MCF 10A (cell line): ENCODE measurements around the gene ZNF827. TPM values are rescaled to one million over a fixed set of nuclear protein-coding genes. Genes with fewer than 3 reads are reported as not detected.

Experiments
- BruUV-seq: library from RNA; stranded (reverse); fragments of 400-500 nt; replicated peaks from 2 replicates; lab custom pipeline; 2021; lab: Mats Ljungman, UMichigan
- CTCF ChIA-PET: fragments of 300-600 bp; sonication (Branson Sonifier 250); formaldehyde crosslinking; extraction: SDS; loops from one replicate; lab custom pipeline; 2021; ENCODE audit warnings: antibody characterized with exemption, inconsistent platforms; lab: Yijun Ruan, JAX
- POLR2A ChIA-PET: fragments of 300-600, 350-650 bp; sonication (Branson Sonifier 250); formaldehyde crosslinking; extraction: SDS; loops from one replicate; lab custom pipeline; 2020; ENCODE audit warnings: antibody characterized with exemption, inconsistent platforms; lab: Yijun Ruan, JAX
- DNase-seq: peaks from one replicate; pipeline ENCODE4 v3.0.0-alpha.2; 2018; ENCODE audit not compliant: unreplicated experiment
- H3K27ac Mint-ChIP-seq: one replicate; pipeline ENCODE4 v1.8.0; 2022; ENCODE audit warnings: mild to moderate bottlenecking, low read depth, mixed read lengths; ENCODE audit not compliant: unreplicated experiment
- H3K27me3 Mint-ChIP-seq: one replicate; pipeline ENCODE4 v1.8.0; 2022; ENCODE audit warnings: mixed read lengths; ENCODE audit not compliant: insufficient read depth, unreplicated experiment
- H3K36me3 Mint-ChIP-seq: one replicate; pipeline ENCODE4 v1.8.0; 2022; ENCODE audit warnings: mild to moderate bottlenecking, moderate library complexity, mixed read lengths; ENCODE audit not compliant: insufficient read depth, unreplicated experiment
- H3K4me1 Mint-ChIP-seq: one replicate; pipeline ENCODE4 v1.8.0; 2022; ENCODE audit warnings: mixed read lengths; ENCODE audit not compliant: insufficient read depth, unreplicated experiment
- H3K4me3 Mint-ChIP-seq: one replicate; pipeline ENCODE4 v1.8.0; 2022; ENCODE audit warnings: mild to moderate bottlenecking, moderate library complexity, mixed read lengths; ENCODE audit not compliant: unreplicated experiment
- H3K9me3 Mint-ChIP-seq: one replicate; pipeline ENCODE4 v1.8.0; 2022; ENCODE audit warnings: mixed read lengths; ENCODE audit not compliant: unreplicated experiment
- CTCF ChIP-seq: fragments of 200-600 bp; IDR thresholded peaks from one replicate; pipeline ENCODE4 v1.8.0; 2022; ENCODE audit warnings: antibody characterized with exemption, mild to moderate bottlenecking; ENCODE audit not compliant: unreplicated experiment
- intact Hi-C: fragments of 100-400 bp; cut with micrococcal nuclease; formaldehyde crosslinking; loops from 2 replicates; pipeline ENCODE4 v1.14.1; 2022
- total RNA-seq: library from RNA; stranded (reverse); gene quantifications from 2 replicates; pipeline ENCODE4 v1.2.3, GENCODE V29; 2022

The ZNF827 gene
- total RNA-seq, 1 experiment from 2014 or later, result 11.3 TPM

- ChIA-PET POLR2A (no interaction called here), CTCF (interaction anchor here (0.6 to 1.0 kb wide), 4 partner anchors 13 to 75 kb away, joined by 3 read pairs; no protein-coding TSS in a partner anchor)
- Mint-ChIP-seq H3K9me3 (no peaks in the 10 kb centered on the region), H3K4me1 (no peaks in the 10 kb centered on the region), H3K27ac (no peak overlapping the region), H3K4me3 (no peak overlapping the region), H3K27me3 (no peaks in the 10 kb centered on the region), H3K36me3 (no peaks in the 10 kb centered on the region)
- no peak for TF ChIP-seq CTCF
- no TSS peak for BruUV-seq
- DNase-seq, result no peak
- intact Hi-C loops, result no loop called here
Observed at GRCh38 chr4:145786830-145787229, 151.8 kb downstream of the ZNF827 start.

GRCh38 chr4:145786261-145786660 lies 152.4 kb downstream of the ZNF827 start:
- POLR2A ChIA-PET, result no interaction called here
- no peaks in the 10 kb centered on the region for H3K9me3 Mint-ChIP-seq
- CTCF ChIA-PET, result interaction anchor here (1.0 kb wide), 1 partner anchor 14 kb away, joined by 3 read pairs; no protein-coding TSS in a partner anchor
- H3K4me3 Mint-ChIP-seq, result no peak overlapping the region
- H3K27ac Mint-ChIP-seq, result no peak overlapping the region
- no peak for TF ChIP-seq CTCF
- no TSS peak for BruUV-seq
- no peak for DNase-seq
- no peaks in the 10 kb centered on the region for H3K27me3 Mint-ChIP-seq
- H3K4me1 Mint-ChIP-seq, result no peaks in the 10 kb centered on the region
- peaks cover 4% of the 10 kb centered on the region for H3K36me3 Mint-ChIP-seq
- intact Hi-C loops, result no loop called here

GRCh38 chr4:145785391-145786008 lies 153.1 kb downstream of the ZNF827 start:
- no peak for TF ChIP-seq CTCF
- no peak for DNase-seq
- Mint-ChIP-seq H3K27ac (no peak overlapping the region), H3K4me1 (no peaks in the 10 kb centered on the region), H3K27me3 (no peaks in the 10 kb centered on the region), H3K4me3 (no peak overlapping the region), H3K36me3 (peaks cover 5% of the 10 kb centered on the region), H3K9me3 (no peaks in the 10 kb centered on the region)
- intact Hi-C loops, result no loop called here
- ChIA-PET POLR2A (interaction anchor here (0.6 kb wide), 1 partner anchor 324 kb away, joined by 3 read pairs; no protein-coding TSS in a partner anchor), CTCF (interaction anchor here (1.0 kb wide), 1 partner anchor 14 kb away, joined by 3 read pairs; no protein-coding TSS in a partner anchor)
- no TSS peak for BruUV-seq

GRCh38 chr4:145784036-145784435 lies 154.6 kb downstream of the ZNF827 start:
- Mint-ChIP-seq H3K9me3 (no peaks in the 10 kb centered on the region), H3K27me3 (no peaks in the 10 kb centered on the region), H3K27ac (no peak overlapping the region), H3K4me1 (no peaks in the 10 kb centered on the region), H3K4me3 (no peak overlapping the region), H3K36me3 (peaks cover 7% of the 10 kb centered on the region)
- no TSS peak for BruUV-seq
- TF ChIP-seq CTCF, result no peak
- intact Hi-C loops, result no loop called here
- no peak for DNase-seq
- ChIA-PET CTCF (no interaction called here), POLR2A (interaction anchor here (1.3 kb wide), 1 partner anchor 50 kb away, joined by 3 read pairs; no protein-coding TSS in a partner anchor)
